ENCODE measurements around the gene KCNF1.

DNA sequence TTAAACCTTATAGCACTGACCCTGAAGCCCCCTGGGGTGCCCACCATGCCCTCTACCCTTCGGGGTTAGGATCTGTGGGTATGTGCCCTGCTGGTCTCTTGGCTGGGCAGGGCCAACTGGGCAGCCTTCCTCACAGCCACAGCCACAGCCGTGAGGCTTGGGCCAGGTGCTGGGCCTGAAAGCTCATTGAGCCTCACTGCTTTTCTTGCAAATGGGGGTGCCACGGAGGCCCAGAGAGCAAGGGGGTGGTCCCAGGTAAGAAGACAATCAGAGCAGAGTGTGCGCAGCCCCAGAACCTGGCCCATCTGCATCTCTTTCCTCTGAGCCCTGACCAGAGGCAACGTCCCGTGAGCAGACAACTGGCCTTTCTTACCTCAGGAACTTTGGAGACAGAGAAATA is 34.7 kb downstream of the KCNF1 start:
- TF ChIP-seq, protein P1, sequence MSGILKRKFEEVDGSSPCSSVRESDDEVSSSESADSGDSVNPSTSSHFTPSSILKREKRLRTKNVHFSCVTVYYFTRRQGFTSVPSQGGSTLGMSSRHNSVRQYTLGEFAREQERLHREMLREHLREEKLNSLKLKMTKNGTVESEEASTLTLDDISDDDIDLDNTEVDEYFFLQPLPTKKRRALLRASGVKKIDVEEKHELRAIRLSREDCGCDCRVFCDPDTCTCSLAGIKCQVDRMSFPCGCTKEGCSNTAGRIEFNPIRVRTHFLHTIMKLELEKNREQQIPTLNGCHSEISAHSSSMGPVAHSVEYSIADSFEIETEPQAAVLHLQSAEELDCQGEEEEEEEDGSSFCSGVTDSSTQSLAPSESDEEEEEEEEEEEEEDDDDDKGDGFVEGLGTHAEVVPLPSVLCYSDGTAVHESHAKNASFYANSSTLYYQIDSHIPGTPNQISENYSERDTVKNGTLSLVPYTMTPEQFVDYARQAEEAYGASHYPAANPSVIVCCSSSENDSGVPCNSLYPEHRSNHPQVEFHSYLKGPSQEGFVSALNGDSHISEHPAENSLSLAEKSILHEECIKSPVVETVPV (CRISPR knock-in tag; IDR thresholded peaks at IDR 0.05), result no peak
- TF ChIP-seq, protein P2, sequence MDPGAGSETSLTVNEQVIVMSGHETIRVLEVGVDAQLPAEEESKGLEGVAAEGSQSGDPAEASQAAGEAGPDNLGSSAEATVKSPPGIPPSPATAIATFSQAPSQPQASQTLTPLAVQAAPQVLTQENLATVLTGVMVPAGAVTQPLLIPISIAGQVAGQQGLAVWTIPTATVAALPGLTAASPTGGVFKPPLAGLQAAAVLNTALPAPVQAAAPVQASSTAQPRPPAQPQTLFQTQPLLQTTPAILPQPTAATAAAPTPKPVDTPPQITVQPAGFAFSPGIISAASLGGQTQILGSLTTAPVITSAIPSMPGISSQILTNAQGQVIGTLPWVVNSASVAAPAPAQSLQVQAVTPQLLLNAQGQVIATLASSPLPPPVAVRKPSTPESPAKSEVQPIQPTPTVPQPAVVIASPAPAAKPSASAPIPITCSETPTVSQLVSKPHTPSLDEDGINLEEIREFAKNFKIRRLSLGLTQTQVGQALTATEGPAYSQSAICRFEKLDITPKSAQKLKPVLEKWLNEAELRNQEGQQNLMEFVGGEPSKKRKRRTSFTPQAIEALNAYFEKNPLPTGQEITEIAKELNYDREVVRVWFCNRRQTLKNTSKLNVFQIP (CRISPR knock-in tag; IDR thresholded peaks at IDR 0.05; ENCODE audit: borderline replicate concordance, low read depth), result no peak
- no peak for TF ChIP-seq ZNF70 (CRISPR knock-in tag; IDR thresholded peaks at IDR 0.05)
- TF ChIP-seq, protein P3, sequence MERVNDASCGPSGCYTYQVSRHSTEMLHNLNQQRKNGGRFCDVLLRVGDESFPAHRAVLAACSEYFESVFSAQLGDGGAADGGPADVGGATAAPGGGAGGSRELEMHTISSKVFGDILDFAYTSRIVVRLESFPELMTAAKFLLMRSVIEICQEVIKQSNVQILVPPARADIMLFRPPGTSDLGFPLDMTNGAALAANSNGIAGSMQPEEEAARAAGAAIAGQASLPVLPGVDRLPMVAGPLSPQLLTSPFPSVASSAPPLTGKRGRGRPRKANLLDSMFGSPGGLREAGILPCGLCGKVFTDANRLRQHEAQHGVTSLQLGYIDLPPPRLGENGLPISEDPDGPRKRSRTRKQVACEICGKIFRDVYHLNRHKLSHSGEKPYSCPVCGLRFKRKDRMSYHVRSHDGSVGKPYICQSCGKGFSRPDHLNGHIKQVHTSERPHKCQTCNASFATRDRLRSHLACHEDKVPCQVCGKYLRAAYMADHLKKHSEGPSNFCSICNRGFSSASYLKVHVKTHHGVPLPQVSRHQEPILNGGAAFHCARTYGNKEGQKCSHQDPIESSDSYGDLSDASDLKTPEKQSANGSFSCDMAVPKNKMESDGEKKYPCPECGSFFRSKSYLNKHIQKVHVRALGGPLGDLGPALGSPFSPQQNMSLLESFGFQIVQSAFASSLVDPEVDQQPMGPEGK (CRISPR knock-in tag; IDR thresholded peaks at IDR 0.05; ENCODE audit: borderline replicate concordance), result no peak

Data from SK-N-SH treated with all-trans-retinoic acid at 6 μM for 48 hours (cell line).